SW 1271 (cell line): Measurements from ENCODE around the gene CD28.
"Not testable (repeated sequence)": the region's sequence is repeated elsewhere in the genome, so short reads cannot be mapped to it uniquely, and the experiment has no call there.

Experiments
- DNase-seq, 2 experiments: peaks; one replicate each; lab custom pipeline; 2025; lab: John Stamatoyannopoulos, UW

The CD28 gene

GRCh38 chr2:203687165-203687564 lies 19.3 kb upstream of the CD28 start:
- DNase-seq, result no peak

- DNase-seq, result no peak
Observed at GRCh38 chr2:203688798-203689197, 17.6 kb upstream of the CD28 start.

DNA sequence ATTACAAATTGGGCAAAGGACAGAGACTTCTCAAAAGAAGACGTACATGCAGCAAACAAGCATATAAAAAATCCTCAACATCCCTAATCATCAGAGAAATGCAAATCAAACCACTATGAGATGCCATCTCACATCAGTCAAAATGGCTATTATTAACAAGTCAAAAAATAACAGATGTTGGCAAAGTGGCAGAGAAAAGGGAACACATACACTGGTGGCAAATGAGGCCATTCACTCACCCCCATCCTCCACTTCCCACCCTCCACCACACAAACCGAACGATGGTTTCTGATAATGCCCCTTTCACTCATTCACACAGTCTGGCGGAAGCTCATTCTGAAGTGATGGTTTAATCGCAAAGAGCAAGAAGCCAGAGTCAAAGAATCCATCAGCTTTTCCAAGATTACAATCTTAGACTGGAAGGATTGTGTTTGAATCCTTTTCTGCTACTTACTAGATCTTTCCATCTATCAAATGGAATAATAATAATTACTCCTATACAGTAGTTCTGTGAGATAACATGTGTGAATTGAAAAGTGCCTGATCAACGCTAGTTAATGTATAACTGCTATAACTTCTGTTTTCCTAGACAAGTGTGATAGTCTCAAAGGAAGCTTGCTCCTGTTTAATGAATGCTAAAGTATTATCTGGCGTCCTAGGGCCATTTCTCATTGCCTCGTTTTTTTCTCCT lies 16.9 kb upstream of the CD28 start:
- no peak for DNase-seq

DNA sequence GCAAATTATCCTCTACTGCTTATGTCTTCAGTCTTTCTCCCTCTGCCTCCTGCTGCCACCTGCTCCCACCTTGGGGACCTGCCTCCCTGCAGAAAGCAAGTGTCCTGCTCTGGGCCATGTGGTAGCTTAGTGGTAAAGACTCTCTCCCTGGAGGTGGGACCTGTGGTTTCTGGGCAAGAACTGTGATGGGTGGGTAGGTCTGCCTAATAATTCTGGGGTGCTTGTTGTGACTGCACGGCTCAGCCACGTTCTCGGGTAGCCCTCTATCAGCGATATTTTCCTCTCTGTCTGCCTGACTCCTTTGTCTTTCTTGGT lies 16.4 kb upstream of the CD28 start:
- DNase-seq, result no peak

DNA sequence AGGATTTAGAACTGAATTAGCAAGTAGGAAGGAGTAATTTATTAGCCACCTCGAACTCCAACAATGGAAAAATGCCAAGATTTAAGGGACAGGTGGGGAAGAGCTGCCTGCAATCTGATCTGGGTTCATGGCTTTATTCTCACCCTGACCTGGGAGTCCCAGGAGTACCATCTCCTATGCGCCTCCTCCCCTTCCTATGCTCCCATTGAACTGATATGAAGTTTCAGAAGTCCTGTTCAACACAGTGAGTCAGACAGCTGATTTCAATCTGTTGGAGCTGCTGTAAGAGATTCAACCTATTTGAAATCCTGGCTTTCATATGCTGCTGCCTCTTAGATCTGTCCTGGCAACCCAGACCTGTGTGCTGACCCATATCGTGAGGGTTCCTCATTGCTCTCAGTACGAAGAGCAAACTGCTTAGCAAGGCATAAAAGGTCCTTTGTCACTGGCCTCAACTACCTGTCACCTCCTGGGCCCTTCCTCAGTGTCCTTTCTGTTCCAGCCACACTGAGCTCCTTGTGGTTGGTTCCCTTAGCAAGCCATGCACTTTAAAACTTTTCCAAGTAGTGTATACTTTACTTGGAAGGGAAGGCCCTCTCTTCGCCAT lies 15.9 kb upstream of the CD28 start:
- DNase-seq, result no peak

DNA sequence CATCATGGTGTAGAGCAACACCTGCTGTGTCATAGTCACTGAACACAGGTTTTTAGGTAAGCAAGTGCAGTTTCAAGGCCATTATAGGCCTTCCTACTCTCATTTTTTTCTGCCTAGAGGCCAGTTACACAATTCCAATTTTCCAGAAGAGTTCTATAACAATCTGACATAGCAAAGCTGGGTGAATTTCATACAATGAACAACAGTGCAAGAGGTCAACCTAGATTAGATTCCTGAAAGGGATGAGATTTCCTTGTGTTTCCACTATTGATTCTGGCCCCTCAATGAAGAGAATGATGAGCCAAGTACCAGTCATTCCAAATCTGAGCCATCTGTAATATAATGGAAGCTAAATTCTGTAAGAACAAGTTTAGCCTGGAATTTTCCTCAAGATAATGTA lies 15.3 kb upstream of the CD28 start:
- DNase-seq, result no peak

- no peak for DNase-seq
Observed at GRCh38 chr2:203692031-203692710, 14.3 kb upstream of the CD28 start.

- DNase-seq, result no peak
Observed at GRCh38 chr2:203693242-203693879, 13.1 kb upstream of the CD28 start.

DNA sequence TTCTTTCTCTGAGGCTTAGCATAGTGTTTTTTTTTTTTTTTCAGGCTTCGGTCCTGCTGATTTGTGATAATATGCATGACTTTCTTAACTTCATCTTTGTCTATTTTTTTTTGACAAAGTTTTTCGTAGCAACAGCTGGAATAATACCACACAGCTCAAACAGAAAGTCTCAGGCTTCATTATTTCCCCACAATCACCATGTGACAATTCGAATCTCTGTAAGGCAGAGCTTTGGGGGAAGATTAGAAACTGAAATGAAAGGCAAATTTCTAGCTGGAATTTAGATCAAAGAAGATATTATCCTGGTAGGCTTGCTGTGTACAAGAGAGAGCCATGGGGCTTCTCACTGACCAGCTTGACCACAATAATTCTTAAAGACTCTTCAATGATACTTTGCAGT lies 12.2 kb upstream of the CD28 start:
- no peak for DNase-seq

GRCh38 chr2:203697190-203697589 lies 9.2 kb upstream of the CD28 start:
- DNase-seq, result no peak

- not testable (repeated sequence) for DNase-seq
Observed at GRCh38 chr2:203697763-203698162, 8.7 kb upstream of the CD28 start.

- DNase-seq, result not testable (repeated sequence)
Observed at GRCh38 chr2:203698410-203698809, 8.0 kb upstream of the CD28 start.

DNA sequence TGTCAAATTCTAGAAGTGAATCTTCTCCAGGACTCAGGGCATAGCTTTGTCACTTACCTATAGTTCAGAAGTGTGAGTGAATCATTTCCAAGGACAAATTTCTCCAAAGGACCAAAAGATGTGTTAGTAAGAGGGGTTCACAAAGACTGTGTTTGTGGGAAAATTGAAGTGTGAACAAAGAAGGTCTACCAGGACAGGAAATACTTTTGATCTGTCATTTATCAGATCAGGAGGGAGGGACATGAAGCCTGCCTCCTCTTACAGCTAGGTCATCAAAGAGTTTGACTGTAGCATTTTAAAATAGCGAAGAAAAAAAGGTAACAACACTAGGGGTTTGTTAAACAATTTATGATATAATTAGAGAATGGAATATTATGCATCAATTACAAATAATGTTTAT lies 2.0 kb upstream of the CD28 start:
- no peak for DNase-seq

- no peak for DNase-seq
Observed at GRCh38 chr2:203705178-203705577, 1.3 kb upstream of the CD28 start.

GRCh38 chr2:203707530-203707929 lies 1.1 kb downstream of the CD28 start:
- DNase-seq, result no peak

DNA sequence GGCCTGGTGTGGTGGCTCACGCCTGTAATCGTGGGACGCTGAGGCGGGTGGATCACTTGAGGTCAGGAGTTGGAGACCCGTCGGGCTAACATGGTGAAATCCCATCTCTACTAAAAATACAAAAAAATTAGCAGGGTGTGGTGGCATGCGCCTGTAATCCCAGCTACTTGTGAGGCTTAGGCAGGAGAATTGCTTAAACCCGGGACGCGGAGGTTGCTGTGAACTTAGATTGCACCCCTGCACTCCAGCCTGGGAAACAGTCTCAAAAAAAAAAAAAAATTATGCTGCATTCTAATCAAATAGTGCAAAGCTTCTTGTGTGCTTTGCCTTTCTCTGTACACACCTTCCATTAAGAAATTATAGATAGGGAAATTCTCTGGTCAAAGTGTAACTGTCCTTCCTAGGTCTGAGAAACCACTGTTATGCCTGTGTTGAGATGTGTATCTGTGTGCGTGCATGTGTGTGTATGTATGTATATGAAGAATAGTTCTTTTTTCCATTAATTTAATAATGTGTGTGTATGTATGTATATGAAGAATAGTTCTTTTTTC lies 2.5 kb downstream of the CD28 start:
- no peak for DNase-seq

GRCh38 chr2:203709416-203710040 lies 3.1 kb downstream of the CD28 start:
- no peak for DNase-seq

DNA sequence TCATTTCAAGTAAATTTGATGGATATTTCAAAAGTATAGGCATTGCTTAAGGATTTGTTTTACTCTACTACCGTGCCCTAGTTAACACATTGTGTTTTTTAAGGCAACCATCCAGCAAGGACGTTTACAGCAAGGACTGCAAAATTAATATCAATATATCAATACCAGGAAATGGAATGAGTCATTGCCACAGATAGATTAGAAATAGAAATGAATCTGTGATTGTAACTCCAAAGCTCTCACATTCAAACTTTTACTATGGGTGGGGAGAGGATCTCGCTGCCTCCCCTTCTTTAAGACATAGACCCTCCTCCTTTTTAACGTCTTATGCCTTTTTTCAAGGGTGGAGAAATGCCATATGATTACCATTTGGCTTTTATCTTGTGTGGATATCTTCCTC lies 3.8 kb downstream of the CD28 start:
- no peak for DNase-seq

GRCh38 chr2:203710952-203711351 lies 4.5 kb downstream of the CD28 start:
- no peak for DNase-seq

- DNase-seq, result no peak
Observed at GRCh38 chr2:203711399-203711798, 5.0 kb downstream of the CD28 start.

DNA sequence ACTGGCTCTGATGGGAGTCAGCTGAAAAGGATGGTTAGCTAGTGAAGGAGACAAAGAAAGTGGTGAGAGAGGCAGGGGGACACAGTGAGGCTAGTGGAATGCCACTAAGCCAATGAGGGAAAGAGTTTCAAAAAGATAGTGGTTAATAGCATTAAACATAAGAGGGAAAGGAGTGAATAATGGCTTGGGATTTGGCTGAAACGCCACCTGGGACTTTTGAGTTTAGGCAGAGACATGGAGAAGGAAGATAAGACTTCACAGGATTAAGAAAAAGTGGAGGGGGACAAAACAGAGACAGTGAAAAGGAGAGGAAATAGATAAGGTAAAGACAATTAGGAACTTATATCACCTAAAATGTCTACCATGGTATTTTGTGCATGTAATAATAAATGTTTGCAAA lies 6.9 kb downstream of the CD28 start:
- DNase-seq, result no peak

DNA sequence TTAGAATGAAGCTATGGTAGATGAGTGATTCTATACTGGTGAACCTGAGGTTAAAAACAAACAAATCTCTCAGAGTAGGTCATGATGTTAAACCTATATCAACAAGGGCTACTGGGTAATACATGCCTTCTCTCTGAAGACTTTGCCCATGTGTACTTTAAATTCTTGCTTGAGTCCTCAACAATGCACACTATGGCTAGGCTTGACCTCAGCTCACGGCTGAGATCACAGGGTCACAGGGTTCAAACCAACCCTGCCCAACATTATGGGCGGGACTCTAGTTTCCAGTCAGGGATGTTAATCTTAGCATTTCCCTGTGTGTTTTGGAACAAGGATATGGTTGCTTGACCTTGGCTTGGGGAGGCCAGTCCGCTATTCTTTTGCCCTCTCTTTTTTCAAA lies 7.7 kb downstream of the CD28 start:
- no peak for DNase-seq
